ENCODE data around the gene ERVK3-1.
"Not testable (repeated sequence)": the region's sequence is repeated elsewhere in the genome, so short reads cannot be mapped to it uniquely, and the experiment has no call there.

ERVK3-1 gene

DNA sequence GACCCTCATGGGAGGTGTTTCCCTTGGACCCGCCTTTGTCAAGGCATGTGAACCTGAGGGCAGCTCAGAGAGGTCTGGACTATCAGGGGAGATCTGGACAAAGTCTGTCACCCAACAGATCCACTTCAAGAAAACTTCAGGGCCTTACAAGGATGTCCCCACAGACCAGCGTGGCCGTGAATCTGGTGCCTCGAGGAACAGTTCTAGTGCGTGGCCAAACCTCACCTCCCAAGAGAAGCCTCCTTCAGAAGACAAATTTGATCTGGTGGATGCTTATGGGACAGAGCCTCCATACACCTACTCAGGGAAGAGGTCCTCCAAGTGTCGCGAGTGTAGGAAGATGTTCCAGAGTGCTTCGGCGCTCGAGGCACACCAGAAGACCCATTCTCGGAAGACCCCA, 33.2 kb downstream of the ERVK3-1 start:
- FAIRE-seq (no peak), DNase-seq (ENCODE audit: extremely low spot score, insufficient read length, low read depth) (no peak)

GRCh38 chr19:58338825-58339558, 33.8 kb downstream of the ERVK3-1 start:
- FAIRE-seq (no peak), DNase-seq (ENCODE audit: extremely low spot score, insufficient read length, low read depth) (no peak)

DNA sequence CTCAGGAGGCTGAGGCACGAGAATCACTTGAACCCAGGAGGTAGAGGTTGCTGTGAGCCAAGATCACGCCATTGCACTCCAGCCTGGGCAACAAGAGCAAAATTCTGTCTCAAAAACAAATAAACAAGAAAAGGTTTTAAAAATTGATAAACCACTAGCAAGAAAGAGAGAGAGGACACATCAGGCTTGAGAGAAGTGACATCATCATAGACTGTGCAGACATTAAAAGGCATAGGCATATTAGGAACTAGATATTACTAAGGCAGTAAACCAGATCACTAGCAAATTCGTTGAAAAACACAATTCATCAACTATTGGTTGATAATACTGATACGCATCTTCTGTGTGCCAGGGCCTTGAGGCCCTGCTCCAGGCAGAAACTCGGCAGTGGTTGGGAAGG, 40.4 kb downstream of the ERVK3-1 start:
- FAIRE-seq, result no peak
- DNase-seq (ENCODE audit: extremely low spot score, insufficient read length, low read depth), result no peak

GRCh38 chr19:58346961-58347929, 42.1 kb downstream of the ERVK3-1 start:
- FAIRE-seq, result peak; percentile 45
- peak; percentile 81 for DNase-seq (ENCODE audit: extremely low spot score, insufficient read length, low read depth)

DNA sequence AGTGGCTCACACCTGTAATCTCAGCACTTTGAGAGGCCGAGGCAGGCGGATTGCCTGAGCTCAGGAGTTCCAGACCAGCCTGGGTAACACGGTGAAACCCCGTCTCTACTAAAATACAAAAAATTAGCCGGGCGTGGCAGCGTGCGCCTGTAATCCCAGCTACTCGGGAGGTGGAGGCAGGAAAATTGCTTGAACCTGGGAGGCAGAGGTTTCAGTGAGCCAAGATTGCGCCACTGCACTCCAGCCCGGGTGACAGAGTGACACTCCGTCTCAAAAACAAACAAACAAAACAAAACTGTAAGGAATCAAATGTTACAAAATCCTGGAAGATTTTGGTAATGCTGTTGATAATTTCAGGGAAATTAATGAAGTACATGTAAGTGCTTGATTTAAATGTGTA, 42.9 kb downstream of the ERVK3-1 start:
- not testable (repeated sequence) for FAIRE-seq; DNase-seq (ENCODE audit: extremely low spot score, insufficient read length, low read depth)

DNA sequence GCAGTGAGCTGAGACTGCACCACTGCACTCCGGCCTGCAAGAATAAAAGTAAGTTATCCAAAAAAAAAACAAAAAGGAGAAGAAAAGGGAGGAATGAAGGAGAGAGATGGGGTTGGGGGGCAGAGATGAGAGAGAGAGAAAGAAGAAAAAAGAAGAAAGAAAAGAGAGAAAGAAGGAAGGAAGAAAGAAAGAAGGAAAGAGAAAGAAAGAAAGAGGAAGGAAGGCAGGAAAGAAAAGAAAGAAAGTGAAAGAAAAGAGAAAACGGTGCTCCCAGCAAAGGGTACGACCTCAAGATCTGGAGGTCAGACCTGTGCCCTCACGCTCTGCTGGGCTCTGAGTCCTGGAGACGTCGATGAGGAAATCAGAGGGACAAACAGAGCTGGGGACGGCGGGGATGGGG, 44.4 kb downstream of the ERVK3-1 start:
- FAIRE-seq (no peak), DNase-seq (ENCODE audit: extremely low spot score, insufficient read length, low read depth) (no peak)

- FAIRE-seq (no peak), DNase-seq (ENCODE audit: extremely low spot score, insufficient read length, low read depth) (no peak)
Observed at GRCh38 chr19:58350001-58350861, 45.1 kb downstream of the ERVK3-1 start.

- DNase-seq (ENCODE audit: extremely low spot score, insufficient read length, low read depth), result no peak
- FAIRE-seq, result no peak
Observed at GRCh38 chr19:58350871-58351557, 45.8 kb downstream of the ERVK3-1 start.

DNA sequence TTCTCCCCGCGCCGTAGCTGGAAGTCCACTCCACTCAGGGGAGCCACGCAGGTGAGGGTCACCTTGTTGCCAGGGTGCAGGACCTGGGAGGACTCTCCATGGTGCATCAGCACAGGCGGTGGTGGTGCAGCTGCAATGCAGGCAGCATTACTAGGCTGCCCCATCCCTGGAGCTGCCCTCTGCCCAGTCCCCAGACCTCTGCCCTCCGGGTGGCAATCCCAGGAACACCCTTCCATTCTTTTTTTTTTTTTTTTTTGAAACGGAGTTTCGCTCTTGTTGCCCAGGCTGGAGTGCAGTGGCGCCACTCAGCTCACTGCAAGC, 46.3 kb downstream of the ERVK3-1 start:
- FAIRE-seq, result no peak

DNA sequence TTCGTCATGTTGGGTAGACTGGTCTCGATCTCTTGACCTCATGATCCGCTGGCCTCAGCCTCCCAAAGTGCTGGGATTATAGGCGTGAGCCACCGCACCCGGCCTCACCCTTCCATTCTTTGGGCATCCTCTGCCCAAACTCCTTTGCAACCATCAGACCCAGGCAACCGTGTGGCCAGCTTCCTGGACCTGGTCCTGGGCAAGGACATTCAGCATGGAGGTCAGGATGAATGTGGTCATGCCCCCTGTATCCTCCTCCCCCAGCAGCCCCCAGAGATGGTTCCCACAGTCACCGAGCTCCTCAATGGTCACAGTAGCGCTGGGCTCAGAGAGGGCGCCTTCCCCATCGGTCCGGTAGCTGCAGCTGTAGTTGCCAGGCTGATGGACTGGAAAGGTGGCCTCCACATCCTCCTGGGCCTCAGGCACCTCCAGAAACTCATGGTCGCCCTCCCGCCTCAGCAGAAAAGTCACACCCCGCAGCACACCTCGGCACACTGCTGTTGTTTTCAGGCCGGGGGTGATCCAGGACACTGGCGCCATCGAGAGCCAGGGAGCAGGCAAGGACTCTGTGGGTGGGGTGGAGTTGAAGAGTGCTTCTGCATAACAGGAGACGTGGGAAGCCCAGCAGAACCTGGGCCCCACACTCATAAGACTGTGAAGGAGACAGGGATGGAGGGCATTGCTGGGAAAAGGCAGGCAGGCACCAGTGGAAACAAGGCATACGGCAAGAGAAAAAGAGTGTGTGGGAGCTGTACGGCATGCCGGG, 47.0 kb downstream of the ERVK3-1 start:
- no peak for DNase-seq (ENCODE audit: extremely low spot score, insufficient read length, low read depth)
- FAIRE-seq, result no peak

More for the DNA sequence above, 46.3 kb downstream of the ERVK3-1 start:
- DNase-seq (ENCODE audit: extremely low spot score, insufficient read length, low read depth), result no peak

DNA sequence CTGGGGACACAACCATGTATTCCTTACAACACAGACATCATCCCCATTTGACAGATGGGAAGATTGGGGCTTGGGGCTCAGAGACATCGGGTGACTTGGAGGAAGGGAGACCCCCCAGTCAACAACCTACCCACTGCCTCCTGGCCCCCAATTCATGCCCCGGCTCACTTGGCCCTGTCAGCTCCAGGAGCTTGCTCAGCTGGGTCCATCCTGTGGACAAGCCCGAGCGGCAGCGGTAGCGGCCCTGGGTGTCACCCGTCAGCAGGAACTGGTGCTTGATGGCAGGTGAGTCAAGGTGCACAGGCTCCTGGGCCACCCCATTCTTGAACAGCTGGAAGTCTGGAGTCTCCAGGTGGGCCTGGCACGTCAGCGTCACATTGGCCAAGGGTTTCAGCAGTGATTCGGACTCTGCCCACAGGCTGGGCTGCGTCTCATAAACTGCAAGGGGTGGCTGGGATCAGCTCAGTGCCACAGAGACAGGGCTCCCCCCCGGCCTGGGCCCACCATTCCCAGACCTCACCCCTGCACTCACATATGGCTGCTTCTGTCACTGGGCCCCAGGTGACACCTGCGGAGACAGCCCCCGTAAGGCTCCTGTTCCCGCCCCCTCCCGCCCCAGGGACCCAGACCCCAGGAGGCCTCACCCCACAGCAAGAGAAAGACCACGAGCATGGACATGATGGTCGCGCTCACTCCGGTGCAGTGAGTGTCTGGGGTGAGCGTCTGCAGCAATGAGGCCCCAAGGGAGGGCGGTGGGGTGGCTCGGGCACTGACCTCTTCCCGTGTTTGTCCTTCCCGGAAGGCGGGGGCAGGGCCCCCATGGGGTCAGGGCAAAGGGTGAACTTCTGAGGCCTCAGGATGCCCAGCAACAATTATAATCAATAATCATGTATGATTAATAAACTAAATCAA, 47.8 kb downstream of the ERVK3-1 start, which contains the start of gene A1BG:
Gene A1BG (minus strand): TSS at position 733 of the 912 bp plus-strand sequence. CDS start 55 bp downstream, at position 678.
- no peak for FAIRE-seq

GRCh38 chr19:58353717-58354477, 48.7 kb downstream of the ERVK3-1 start:
- FAIRE-seq (no peak), DNase-seq (ENCODE audit: extremely low spot score, insufficient read length, low read depth) (no peak)

More for the DNA sequence above, 47.8 kb downstream of the ERVK3-1 start, which contains the start of gene A1BG:
- DNase-seq (ENCODE audit: extremely low spot score, insufficient read length, low read depth), result no peak

- DNase-seq (ENCODE audit: extremely low spot score, insufficient read length, low read depth) (no peak), FAIRE-seq (no peak)
Observed at GRCh38 chr19:58354478-58355030, 49.4 kb downstream of the ERVK3-1 start.

DNA sequence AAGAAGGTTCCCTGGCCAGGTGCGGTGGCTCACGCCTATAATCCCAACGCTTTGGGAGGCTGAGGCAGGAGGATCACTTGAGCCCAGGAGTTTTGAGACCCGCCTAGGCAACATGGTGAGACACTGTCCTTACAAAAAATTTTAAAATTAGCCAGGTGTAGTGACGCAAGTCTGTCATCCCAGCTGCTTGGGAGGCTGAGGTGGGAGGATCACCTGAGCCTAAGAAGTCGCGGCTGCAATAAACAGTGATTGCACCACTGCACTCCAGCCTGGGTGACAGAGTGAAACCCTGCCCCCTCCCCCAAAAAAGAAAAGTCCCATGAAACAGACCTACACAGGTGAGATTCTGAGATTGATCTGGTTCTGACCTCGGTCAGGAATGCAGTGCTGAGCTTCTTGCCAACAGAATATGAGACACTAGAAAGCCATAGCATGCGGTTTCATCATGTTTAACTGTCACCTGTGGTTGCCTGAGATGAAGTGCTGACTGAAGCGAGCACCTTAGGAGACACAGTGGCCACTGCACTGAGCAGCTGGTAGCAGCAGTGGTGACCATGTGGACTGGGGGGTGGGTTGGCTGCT, 50.1 kb downstream of the ERVK3-1 start:
- FAIRE-seq (no peak), DNase-seq (ENCODE audit: extremely low spot score, insufficient read length, low read depth) (no peak)

- DNase-seq (ENCODE audit: extremely low spot score, insufficient read length, low read depth), result no peak
- FAIRE-seq, result no peak
Observed at GRCh38 chr19:58355908-58356765, 51.0 kb downstream of the ERVK3-1 start.

Measured in GM18507 (cell line).